ENCODE data around the gene TRAF2. TPM values are rescaled to one million over a fixed set of nuclear protein-coding genes. Genes with fewer than 3 reads are reported as not detected.
A peak's percentile ranks its signal among the peaks of the same experiment; 100 is the strongest.

TRAF2 gene
- total and polyA plus RNA-seq, 9 of the 15 experiments (the other 6 are each of a cell fraction or from before 2014, with no cell fraction given) = 0.24 to 45.2 (median 18.0) TPM

- H3K36me3 ChIP-seq (ENCODE audit: control insufficient read depth, insufficient read depth, low read length) = peaks cover 29% of the 10 kb centered on the region; the same call in 1 of the 3 replicates
- FAIRE-seq = no peak
- no peaks in the 10 kb centered on the region for H3K9me3 ChIP-seq (replicated peaks; ENCODE audit: control insufficient read depth, insufficient read depth, low read depth, low read length)
- H3K4me1 ChIP-seq (replicated peaks in 1 of 2; ENCODE audit: control insufficient read depth in 2 of 2, insufficient read depth in 2 of 2, low read length in 2 of 2) = peaks cover 9 to 89% of the 10 kb centered on the region in 2 experiments; a peak in 4 of 5 replicates
- CTCF ChIA-PET (ENCODE audit: low intra/inter-chr PET ratio) = no interaction called here
- peak overlapping the region in 1 of 2 experiments; percentile 54; a peak in 1 of 4 replicates for H3K9ac ChIP-seq (ENCODE audit: insufficient read depth in 1 of 2, low read depth in 2 of 2, low read length in 2 of 2)
- in situ Hi-C loops (cut with MboI) = no loop called here
- no peaks in the 10 kb centered on the region for H3K9me1 ChIP-seq (ENCODE audit: control insufficient read depth, insufficient read depth, low read length)
- 0 out of 2 replicates have a peak, but pooled peaks cover 7% of the 10 kb centered on the region for H4K20me1 ChIP-seq (replicated peaks; ENCODE audit: control insufficient read depth, insufficient read depth, low read length)
- H3K4me2 ChIP-seq (ENCODE audit: insufficient read depth, low read length) = no peak overlapping the region
- no TSS peak for BruUV-seq (replicated peaks)
- TF ChIP-seq RBFOX2 (IDR thresholded peaks at IDR 0.05; ENCODE audit: low read depth, low read length) (peak; percentile 49), HMGN3 (IDR thresholded peaks at IDR 0.05; ENCODE audit: borderline replicate concordance, extremely low read depth, insufficient read length, low read depth, low read length) (peak; percentile 31), POLR2G (IDR thresholded peaks at IDR 0.05; ENCODE audit: low read depth, low read length) (peak; percentile 54)
- TF ChIP-seq, protein P1, sequence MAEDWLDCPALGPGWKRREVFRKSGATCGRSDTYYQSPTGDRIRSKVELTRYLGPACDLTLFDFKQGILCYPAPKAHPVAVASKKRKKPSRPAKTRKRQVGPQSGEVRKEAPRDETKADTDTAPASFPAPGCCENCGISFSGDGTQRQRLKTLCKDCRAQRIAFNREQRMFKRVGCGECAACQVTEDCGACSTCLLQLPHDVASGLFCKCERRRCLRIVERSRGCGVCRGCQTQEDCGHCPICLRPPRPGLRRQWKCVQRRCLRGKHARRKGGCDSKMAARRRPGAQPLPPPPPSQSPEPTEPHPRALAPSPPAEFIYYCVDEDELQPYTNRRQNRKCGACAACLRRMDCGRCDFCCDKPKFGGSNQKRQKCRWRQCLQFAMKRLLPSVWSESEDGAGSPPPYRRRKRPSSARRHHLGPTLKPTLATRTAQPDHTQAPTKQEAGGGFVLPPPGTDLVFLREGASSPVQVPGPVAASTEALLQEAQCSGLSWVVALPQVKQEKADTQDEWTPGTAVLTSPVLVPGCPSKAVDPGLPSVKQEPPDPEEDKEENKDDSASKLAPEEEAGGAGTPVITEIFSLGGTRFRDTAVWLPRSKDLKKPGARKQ (CRISPR knock-in tag; IDR thresholded peaks at IDR 0.05) = no peak
- TF ChIP-seq, protein P2, sequence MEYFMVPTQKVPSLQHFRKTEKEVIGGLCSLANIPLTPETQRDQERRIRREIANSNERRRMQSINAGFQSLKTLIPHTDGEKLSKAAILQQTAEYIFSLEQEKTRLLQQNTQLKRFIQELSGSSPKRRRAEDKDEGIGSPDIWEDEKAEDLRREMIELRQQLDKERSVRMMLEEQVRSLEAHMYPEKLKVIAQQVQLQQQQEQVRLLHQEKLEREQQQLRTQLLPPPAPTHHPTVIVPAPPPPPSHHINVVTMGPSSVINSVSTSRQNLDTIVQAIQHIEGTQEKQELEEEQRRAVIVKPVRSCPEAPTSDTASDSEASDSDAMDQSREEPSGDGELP (CRISPR knock-in tag; IDR thresholded peaks at IDR 0.05; ENCODE audit: borderline replicate concordance) = 0 out of 2 replicates have a peak, but pooled peaks have one; percentile 25
- WGBS (ENCODE audit: insufficient coverage, low coverage, missing lambda C conversion rate) = 87% methylated on average over 20 of the region's 29 CpGs
- H3K4me3 ChIP-seq = no peak overlapping the region
- no peak overlapping the region for H3K27ac ChIP-seq (ENCODE audit: extremely low read depth, low read depth, low read length)
- H2AFZ ChIP-seq (ENCODE audit: low read depth, low read length) = no peak overlapping the region
- intact Hi-C loops (cut with micrococcal nuclease) = no loop called here
- POLR2A ChIA-PET = no interaction called here
- H3K79me2 ChIP-seq (ENCODE audit: control insufficient read depth, insufficient read depth, low read length) = peaks cover 23% of the 10 kb centered on the region
- DNase-seq (ENCODE audit: extremely low read depth in 1 of 4, low spot score in 3 of 4) = no peak
- no peak for ATAC-seq
- H3K27me3 ChIP-seq (ENCODE audit: control insufficient read depth in 2 of 2, insufficient read depth in 2 of 2, low read length in 2 of 2) = no peaks in the 10 kb centered on the region
Measured at GRCh38 chr9:136852664-136853595, 33.4 kb upstream of the TRAF2 start.
